Effector memory CD4-positive, alpha-beta T cell (primary cell): ENCODE measurements around the gene PHACTR4.
"Not testable (repeated sequence)": the region's sequence is repeated elsewhere in the genome, so short reads cannot be mapped to it uniquely, and the experiment has no call there.

Experiments used
- DNase-seq, 3 donors: peaks; one replicate each; pipeline ENCODE4 v3.0.0-alpha.2; 2020
- H3K27ac ChIP-seq: 2 replicates; pipeline ENCODE4 v1.7.0; 2013; ENCODE audit warnings: mild to moderate bottlenecking, low read length, moderate library complexity; ENCODE audit not compliant: insufficient read depth, poor library complexity, severe bottlenecking
- H3K27me3 ChIP-seq: replicated peaks from 2 replicates; pipeline ENCODE4 v1.7.0; 2013; ENCODE audit warnings: mild to moderate bottlenecking, low read length; ENCODE audit not compliant: insufficient read depth, control insufficient read depth, poor library complexity, severe bottlenecking
- H3K36me3 ChIP-seq: 2 replicates; pipeline ENCODE4 v1.7.0; 2013; ENCODE audit warnings: mild to moderate bottlenecking, low read length, moderate library complexity; ENCODE audit not compliant: control insufficient read depth, insufficient read depth
- H3K4me1 ChIP-seq: 2 replicates; pipeline ENCODE4 v1.7.0; 2013; ENCODE audit warnings: low read length, mild to moderate bottlenecking; ENCODE audit not compliant: control insufficient read depth, insufficient read depth, poor library complexity, severe bottlenecking
- H3K4me3 ChIP-seq: 2 replicates; pipeline ENCODE4 v1.7.0; 2013; ENCODE audit warnings: low read length, low read depth, mild to moderate bottlenecking; ENCODE audit not compliant: insufficient read depth, poor library complexity, severe bottlenecking
- H3K9me3 ChIP-seq: 2 replicates; pipeline ENCODE4 v1.7.0; 2013; ENCODE audit warnings: mild to moderate bottlenecking, low read length, moderate library complexity; ENCODE audit not compliant: control insufficient read depth

The PHACTR4 gene

DNA sequence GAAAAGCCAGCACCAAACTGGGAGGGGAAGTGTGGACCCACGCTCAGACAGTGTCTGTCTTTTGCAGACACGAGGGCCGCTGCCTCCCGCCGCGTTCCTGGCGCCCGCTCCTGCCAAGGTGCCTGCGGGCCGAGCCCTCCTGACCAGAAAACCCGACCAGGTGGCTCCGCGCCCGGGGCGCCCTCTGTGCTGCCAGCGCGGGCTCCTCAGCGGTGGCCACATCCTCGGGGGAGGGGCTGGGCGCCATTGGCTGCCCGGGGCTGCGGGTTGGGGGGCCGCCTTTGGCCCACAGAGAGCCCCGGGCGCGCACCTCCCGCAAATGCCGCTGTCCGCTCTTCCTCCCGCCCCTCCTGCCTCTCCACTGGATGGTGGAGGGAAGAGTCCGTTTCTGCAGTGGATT lies 160.9 kb downstream of the PHACTR4 start:
- Histone ChIP-seq H3K9me3 (no peaks in the 10 kb centered on the region), H3K4me1 (no peaks in the 10 kb centered on the region), H3K27ac (no peak overlapping the region), H3K27me3 (no peaks in the 10 kb centered on the region), H3K4me3 (no peak overlapping the region), H3K36me3 (peaks cover 8% of the 10 kb centered on the region)
- DNase-seq: no peak

DNA sequence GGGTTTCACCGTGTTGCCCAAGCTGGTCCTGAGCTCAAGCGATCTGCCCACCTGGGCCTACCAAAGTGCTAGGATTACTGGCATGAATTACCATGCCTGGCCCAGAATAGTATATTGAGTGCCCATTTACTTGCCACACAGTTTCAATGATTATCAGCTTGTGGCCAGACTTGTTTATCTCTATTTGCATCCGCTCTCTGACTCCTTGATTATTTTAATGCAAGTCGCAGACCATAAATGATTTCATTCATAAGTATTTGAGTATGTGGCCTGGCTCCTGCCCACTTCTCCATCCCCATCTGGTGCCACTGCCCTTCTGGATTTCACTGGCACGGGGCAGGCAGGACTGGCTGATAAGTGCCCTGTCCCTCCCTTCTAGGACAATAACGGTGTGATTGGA lies 165.1 kb downstream of the PHACTR4 start:
- no peaks in the 10 kb centered on the region for H3K4me1 ChIP-seq
- no peak overlapping the region for H3K27ac ChIP-seq
- H3K36me3 ChIP-seq: peaks cover 16% of the 10 kb centered on the region
- no peaks in the 10 kb centered on the region for H3K9me3 ChIP-seq
- no peaks in the 10 kb centered on the region for H3K27me3 ChIP-seq
- no peak for DNase-seq
- no peak overlapping the region for H3K4me3 ChIP-seq

DNA sequence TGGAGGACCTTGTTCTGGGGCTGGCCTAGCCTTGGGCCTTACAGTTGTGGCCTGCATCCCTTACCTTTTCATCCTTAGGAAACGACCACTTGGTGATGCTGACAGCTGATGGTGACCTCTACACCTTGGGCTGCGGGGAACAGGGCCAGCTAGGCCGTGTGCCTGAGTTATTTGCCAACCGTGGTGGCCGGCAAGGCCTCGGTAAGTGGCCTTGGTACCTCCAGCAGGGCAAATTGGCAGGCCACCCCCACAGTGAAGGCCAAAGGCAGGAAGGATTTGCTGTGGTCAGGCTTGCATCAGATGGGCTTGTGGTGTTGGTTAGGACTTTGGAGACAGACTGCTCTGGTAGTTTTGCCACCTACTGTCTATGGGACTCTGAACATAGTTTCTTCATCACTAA lies 165.6 kb downstream of the PHACTR4 start:
- H3K27ac ChIP-seq: no peak overlapping the region
- no peaks in the 10 kb centered on the region for H3K9me3 ChIP-seq
- H3K27me3 ChIP-seq: no peaks in the 10 kb centered on the region
- H3K36me3 ChIP-seq: peaks cover 16% of the 10 kb centered on the region
- no peak overlapping the region for H3K4me3 ChIP-seq
- no peaks in the 10 kb centered on the region for H3K4me1 ChIP-seq
- no peak for DNase-seq

DNA sequence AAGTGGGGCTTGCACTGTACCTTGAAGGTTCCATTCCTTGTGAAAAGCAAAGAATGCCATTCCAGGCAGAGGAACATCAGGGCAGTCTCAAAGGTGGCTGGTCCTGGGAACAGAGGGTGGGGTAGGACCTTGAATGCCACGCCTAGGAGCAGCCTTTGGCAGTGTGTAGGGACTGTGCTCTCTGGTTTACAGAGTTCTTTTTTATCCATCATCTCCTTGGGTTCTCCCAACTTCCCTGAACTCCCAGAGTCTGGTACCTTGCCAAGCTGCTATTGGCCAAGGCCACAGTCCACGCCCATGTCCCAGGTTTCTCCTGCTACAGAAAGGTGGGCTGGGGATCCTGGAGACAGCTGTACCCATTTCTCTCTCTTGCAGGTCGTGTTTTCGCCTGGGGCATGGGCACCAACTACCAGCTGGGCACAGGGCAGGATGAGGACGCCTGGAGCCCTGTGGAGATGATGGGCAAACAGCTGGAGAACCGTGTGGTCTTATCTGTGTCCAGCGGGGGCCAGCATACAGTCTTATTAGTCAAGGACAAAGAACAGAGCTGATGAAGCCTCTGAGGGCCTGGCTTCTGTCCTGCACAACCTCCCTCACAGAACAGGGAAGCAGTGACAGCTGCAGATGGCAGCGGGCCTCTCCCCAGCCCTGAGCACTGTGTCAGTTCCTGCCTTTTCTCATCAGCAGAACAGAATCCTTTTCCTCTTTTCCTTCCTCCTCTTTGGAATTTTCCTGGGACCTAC lies 168.1 kb downstream of the PHACTR4 start:
- peaks cover 16% of the 10 kb centered on the region for H3K36me3 ChIP-seq
- H3K4me3 ChIP-seq: no peak overlapping the region
- H3K9me3 ChIP-seq: no peaks in the 10 kb centered on the region
- no peaks in the 10 kb centered on the region for H3K4me1 ChIP-seq
- DNase-seq: no peak
- no peaks in the 10 kb centered on the region for H3K27me3 ChIP-seq
- H3K27ac ChIP-seq: no peak overlapping the region

DNA sequence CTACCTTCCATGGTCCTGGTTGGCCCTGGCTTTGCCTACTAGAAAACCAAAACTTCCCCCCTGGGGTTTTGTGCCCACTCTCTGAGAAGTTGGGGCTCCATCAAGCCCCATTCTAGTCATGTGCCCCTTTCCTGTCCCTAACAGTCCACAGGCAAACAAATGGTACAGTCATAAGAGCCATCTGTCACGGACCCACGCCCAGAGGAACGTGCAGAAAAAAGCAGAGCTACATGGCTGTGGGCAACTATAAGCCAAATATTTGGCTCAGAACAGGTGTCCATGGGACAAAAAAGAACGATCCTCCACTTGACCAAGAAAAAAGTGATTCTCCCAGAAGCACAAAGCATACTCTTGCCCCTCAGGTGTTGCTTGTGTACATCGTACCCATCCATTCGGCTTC lies 168.7 kb downstream of the PHACTR4 start:
- Histone ChIP-seq H3K4me1 (no peaks in the 10 kb centered on the region), H3K4me3 (no peak overlapping the region), H3K9me3 (no peaks in the 10 kb centered on the region), H3K27ac (no peak overlapping the region), H3K36me3 (peaks cover 16% of the 10 kb centered on the region), H3K27me3 (no peaks in the 10 kb centered on the region)
- DNase-seq: no peak

DNA sequence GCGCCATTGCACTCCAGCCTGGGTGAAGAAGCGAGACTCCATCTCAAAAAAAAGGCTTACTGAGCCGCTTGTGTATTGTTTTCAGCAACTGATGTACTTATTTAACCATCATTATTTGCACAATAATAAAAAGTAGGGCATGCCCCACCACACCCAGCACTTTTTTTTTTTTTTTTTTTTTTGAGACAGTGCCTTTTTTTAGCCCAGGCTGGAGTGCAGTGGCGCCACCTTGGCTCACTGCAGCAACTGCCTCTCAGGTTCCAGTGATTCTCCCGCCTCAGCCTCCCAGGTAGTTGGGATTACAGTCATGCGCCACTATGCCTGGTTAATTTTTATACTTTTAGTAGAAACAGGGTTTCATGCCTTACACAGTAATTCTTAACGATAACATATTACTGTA lies 171.1 kb downstream of the PHACTR4 start:
- no peak for DNase-seq
- Histone ChIP-seq H3K9me3 (no peaks in the 10 kb centered on the region), H3K27ac (no peak overlapping the region)

DNA sequence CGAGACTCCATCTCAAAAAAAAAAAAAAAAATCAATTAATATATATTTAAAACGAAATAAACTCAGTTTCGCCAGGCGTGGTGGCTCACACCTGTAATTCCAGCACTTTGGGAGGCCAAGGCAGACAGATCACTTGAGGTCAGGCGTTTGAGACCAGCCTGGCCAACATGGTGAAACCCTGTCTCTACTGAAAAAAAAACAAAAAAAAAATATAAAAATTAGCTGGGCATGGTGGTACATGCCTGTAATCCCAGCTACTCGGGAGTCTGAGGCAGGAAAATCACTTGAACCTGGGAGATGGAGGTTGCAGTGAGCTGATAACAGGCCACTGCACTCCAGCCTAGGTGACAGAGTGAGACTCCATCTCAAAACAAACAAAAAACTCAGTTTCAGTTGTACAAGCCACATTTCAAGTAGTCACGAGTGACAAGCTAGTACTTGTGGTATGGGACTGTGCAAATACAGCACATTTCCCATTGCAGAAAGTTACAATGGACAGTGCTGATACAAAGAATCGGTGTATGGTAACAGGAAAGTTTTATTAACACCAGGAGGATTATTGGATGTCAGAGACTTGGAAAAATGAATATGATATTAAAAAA lies 172.0 kb downstream of the PHACTR4 start:
- not testable (repeated sequence) for H3K4me3 ChIP-seq

More for the DNA sequence above, 171.1 kb downstream of the PHACTR4 start:
- Histone ChIP-seq H3K4me1 (no peaks in the 10 kb centered on the region), H3K36me3 (peaks cover 6% of the 10 kb centered on the region), H3K4me3 (no peak overlapping the region), H3K27me3 (no peaks in the 10 kb centered on the region)

DNA sequence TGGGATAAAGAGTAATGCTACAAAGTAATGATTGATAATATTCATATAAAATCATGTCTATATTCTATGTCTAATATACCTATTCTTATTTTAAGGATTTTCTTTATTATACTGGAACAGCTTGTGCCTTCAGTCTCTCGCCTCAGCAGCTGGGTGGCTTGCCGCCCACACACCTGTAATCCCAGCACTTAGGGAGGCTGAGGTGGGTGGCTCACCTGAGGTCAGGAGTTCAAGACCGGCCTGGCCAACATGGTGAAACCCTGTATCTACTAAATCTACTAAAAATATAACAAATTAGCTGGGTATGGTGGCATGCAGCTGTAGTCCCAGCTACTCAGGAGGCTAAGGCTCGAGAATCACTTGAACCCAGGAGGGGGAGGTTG lies 175.7 kb downstream of the PHACTR4 start:
- Histone ChIP-seq H3K9me3 (no peaks in the 10 kb centered on the region), H3K4me3 (no peak overlapping the region), H3K36me3 (no peaks in the 10 kb centered on the region), H3K27me3 (no peaks in the 10 kb centered on the region), H3K4me1 (no peaks in the 10 kb centered on the region), H3K27ac (no peak overlapping the region)
- no peak for DNase-seq

More for the DNA sequence above, 172.0 kb downstream of the PHACTR4 start:
- H3K36me3 ChIP-seq, H3K4me1 ChIP-seq, DNase-seq, H3K27ac ChIP-seq, H3K27me3 ChIP-seq, H3K9me3 ChIP-seq: not testable (repeated sequence)

DNA sequence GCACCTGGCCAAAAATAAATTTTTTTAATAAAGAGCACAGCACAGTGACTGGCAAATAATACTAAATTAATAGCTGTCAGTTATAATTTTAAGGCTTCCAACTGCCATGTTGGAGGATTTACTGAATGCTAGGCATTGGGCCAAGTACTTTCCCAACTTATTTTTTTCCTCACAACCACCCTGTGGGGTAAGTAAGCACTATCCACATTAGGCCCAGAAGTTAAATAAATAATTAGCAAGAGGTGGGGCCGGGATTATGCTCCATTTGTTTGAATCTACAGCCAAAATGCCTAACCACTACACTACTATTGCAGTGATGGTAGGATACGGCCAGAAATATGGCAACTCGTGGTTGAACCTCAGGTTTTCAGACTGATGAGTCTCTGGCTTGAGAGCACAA lies 178.8 kb downstream of the PHACTR4 start:
- Histone ChIP-seq H3K36me3 (no peaks in the 10 kb centered on the region), H3K27me3 (no peaks in the 10 kb centered on the region), H3K4me1 (no peaks in the 10 kb centered on the region), H3K4me3 (no peak overlapping the region), H3K27ac (no peak overlapping the region), H3K9me3 (no peaks in the 10 kb centered on the region)
- no peak for DNase-seq
